GM04503 (cell line): ENCODE data around the gene RAD51C.
"Not testable (repeated sequence)": the region's sequence is repeated elsewhere in the genome, so short reads cannot be mapped to it uniquely, and the experiment has no call there.

ENCODE experiments used
- DNase-seq: peaks from one replicate; pipeline ENCODE4 v3.0.0-alpha.2; 2012; ENCODE audit warnings: low read depth

The RAD51C gene

DNA sequence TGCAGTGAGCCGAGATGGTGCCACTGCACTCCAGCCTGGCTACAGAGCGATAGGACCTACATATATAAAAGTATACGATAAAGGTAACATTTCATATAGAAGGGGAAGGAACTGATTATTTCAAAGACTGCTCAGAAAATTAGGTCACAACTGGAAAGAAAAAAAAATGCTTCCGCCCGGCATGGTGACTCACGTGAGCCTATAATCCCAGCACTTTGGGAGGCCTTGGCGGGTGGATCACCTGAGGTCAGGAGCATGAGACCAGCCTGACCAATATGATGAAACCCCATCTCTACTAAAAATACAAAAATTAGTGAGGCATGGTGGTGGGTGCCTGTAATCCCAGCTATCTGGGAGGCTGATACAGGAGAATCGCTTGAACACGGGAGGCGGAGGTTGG, 8.4 kb upstream of the RAD51C start:
- no peak for DNase-seq

DNA sequence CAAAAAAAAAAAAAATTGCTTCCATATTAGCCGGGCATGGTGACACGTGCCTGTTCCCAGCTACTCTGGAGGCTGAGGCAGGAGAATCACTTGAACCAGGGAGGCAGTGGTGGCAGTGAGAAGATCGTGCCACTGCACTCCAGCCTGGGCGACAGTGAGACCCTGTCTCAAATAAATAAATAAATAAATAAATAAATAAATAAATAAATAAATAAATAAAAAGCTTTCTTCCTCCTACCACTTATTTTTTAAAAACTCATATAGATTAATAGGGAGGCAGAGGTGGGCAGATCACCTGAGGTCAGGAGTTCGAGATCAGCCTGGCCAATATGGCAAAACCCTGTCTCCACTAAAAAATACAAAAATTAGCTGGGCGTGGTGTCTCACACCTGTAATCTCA, 7.9 kb upstream of the RAD51C start:
- not testable (repeated sequence) for DNase-seq

DNA sequence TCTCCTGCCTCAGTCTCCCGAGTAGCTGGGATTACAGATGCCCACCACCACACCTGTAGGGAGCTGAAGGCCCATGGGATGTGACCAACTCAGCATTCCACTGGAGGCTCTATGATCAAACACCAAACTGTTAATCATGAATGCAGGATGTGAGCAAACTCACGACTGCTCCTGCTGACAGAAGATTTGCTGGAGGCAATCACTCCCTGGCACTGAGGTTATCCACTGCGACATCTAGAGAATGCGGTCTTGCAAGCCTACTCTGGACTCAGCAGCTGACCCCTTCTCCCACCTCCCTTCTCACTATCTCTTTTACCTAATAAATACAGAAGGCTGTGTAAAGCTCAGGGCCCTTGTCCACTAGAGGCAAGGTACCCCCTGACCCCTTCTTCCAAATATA, 5.4 kb upstream of the RAD51C start:
- DNase-seq: no peak

DNA sequence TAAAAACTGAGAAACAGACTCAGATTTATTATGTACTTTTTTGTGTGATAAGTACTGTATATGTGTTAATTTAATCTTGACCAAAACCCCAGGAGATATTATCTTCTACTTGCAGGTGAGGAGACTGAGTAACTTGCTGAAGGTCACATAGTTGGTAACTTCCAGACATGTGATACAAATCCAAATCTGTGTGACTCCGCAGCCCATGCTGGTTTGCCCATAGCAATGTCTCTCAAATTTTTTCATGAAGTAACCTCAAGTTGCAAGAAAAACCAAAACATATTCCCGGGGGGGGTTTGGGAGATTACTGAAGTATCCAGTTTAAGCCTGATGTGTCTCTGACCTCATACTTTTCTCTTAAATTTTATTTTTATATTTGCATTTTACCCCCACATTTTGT, 3.9 kb upstream of the RAD51C start:
- no peak for DNase-seq

DNA sequence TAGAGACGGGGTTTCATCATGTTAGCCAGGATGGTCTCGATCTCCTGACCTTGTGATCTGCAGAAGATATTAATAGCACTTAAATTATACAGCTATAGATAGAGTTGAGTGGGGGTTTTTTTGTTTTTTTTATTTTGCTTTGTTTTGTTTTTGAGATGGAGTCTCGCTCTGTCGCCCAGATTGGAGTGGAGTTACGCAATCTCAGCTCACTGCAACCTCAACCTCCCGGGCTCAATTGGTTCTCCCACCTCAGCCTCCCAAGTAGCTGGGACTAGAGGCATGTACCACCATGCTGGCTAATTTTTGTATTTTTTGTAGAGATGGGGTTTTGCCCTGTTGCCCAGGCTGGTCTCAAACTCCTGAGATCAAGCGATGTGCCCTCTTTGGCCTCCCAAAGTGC, 2.4 kb upstream of the RAD51C start:
- DNase-seq: not testable (repeated sequence)

DNA sequence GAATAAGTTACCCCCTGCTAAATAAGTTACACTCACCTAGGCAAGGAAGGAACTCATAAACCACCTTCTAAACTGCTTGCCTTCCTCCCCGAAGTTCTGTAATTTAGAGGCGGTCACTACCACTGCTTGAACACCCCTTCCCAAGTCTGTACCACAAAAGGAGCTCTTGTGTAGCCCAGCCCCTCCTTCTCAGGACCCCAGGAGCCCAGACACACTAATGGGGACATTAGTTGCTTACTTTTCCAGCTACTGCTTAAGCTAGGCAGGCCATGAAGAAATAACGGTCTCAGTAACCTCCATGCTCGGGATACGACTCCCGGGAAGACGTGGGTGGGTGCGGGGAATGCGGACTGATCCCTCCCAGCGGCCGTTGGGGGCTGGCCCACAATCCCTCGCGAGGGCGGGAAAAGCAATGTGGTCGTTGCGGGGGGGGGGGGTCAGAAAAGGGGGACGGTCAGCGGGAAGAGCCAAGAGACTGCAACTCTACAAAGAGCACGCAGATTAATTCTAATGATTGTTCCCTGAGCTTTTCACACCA, 632 bp upstream of the RAD51C start, which contains the start of gene TEX14:
TEX14 (minus strand) TSS at position 345 of the 538 bp plus-strand sequence. CDS start 40,044 bp downstream, outside the sequence.
- no peak for DNase-seq

DNA sequence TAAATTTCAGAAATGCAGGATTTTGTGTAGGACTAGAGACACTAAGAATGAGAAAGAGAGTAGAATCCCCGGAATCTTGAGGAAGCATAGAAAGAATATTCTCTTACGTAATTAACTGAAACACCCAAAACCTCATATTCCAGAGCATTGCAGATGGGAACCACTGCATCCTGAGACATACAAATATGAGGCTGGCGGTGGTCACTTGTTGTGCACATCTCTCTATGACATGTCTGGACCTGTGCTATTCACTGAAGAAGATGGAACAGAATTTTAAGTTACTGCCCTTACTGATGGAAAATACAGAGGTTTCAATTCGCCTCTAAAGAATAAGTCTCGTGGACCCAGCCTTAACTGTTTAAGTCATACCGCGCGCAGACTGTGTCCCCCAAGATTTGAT, 806 bp downstream of the RAD51C start:
- DNase-seq: no peak

DNA sequence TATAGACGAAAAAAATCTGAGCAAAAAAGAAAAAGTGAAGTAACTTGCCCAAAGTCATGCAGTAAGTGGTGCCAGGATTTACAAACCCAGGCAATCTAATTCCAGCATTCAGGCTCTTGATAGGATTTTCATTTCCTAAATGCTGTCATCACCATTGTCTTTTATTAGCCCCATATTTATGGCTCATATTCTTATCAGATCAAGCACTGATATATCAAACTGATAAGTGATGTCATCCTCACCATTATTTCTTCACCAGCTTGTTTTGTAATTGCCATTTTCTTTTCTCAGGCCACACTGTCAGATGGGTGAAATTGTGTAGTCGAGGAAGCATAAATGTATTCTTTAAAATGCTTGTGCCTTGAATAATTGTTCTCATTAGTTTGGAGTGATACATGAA, 1.3 kb downstream of the RAD51C start:
- DNase-seq: no peak

DNA sequence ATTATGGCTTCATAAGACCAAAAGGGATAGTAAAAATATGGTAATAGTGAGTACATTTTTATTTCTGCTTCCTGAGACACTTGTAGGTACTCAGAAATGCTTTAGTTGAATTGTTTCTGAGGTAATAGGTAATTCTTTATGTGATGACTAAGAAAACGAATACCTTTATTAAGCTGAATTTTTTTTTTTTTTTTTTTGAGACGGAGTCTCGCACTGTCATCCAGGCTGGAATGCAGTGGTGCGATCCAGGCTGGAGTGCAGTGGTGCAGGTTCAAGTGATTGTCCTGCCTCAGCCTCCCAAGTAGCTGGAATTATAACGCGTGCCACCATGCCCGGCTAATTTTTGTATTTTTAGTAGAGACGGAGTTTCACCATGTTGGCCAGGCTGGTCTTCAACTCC, 1.9 kb downstream of the RAD51C start:
- DNase-seq: no peak

DNA sequence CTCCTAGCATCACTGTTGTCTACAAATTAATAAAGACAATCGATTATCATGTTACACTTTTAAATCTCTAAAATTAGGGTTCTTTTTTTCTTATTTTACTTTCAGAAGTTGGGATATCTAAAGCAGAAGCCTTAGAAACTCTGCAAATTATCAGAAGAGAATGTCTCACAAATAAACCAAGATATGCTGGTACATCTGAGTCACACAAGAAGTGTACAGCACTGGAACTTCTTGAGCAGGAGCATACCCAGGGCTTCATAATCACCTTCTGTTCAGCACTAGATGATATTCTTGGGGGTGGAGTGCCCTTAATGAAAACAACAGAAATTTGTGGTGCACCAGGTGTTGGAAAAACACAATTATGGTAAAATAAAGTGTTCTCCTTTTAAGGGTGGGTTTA, 2.4 kb downstream of the RAD51C start:
- DNase-seq: no peak

DNA sequence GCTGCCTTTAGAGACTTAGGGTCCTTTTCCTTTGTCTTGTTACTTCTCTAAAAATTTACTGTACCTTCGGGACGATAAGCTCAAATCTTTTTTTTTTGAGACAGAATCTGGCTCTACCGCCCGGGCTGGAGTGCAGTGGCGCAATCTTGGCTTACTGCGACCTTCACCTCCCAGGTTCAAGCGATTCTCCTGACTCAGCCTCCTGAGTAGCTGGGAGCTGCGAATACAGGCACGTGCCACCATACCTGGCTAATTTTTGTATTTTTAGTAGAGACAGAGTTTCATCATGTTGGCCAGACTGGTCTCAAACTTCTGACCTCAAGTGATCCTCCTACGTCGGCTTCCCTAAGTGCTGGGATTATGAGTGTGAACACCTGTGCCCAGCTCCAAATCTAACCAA, 7.4 kb downstream of the RAD51C start:
- DNase-seq: no peak

DNA sequence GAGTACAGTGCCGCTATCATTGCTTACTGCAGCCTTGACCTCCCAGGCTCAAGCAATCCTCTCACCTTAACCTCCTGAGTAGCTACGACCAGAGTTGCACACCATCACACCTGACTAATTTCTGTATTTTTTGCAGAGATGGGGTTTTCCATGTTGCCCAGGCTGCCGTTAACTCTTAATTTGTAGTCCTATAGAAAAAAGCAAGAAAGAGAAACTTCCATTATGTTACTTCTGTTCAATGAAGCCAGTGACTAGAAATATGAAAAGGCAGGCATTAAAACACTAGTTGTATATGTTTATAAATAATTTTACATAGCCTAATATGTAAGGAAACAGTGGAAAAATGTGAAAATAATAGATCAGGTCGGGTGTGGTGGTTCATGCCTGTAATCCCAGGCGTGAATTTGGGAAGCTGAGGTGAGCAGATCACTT, 9.7 kb downstream of the RAD51C start:
- DNase-seq: no peak

DNA sequence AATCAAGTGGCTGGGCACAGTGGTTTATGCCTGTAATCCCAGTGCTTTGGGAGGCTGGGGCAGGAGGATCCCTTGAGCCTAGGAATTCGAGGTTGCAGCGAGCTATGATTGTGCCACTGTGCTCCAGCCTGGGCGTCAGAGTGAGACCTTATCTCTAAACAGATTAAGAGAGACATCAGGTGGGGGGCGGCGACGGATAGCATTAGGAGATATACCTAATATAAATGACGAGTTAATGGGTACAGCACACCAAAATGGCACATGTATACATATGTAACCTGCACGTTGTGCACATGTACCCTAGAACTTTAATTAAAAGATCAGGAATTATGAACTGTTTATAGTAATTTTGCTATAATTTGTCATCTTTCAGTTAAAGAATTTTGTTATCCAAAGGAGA, 10.3 kb downstream of the RAD51C start:
- DNase-seq: no peak

DNA sequence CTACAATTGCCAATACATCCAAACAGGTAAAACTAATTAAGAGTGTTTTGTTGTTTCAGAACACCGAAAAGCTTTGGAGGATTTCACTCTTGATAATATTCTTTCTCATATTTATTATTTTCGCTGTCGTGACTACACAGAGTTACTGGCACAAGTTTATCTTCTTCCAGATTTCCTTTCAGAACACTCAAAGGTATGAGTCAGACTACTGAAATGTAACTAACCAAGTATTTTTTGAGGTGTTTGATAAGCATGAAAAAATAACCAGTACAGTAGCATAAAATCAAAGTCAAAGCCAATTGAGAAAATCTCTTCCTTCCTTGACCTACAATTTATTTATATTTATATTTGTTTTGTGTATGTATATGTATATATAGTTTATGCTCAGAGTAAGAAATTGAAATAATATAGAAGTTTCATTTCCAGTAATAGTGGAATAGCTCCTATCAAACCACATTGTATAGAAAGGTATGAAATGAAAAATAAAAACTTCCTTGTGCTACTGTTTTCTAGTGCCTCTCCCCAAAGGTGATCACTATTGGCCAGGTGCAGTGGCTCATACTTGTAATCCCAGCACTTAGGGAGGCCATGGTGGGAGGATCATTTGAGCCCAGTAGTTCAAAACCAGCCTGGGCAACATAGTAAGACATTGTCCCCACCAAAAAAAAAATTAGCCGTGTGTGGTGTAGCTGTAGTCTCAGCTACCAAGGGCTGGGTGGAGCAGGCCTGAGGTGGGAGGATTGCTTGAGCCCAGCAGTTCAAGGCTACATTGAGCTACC, 10.9 kb downstream of the RAD51C start:
- no peak for DNase-seq

DNA sequence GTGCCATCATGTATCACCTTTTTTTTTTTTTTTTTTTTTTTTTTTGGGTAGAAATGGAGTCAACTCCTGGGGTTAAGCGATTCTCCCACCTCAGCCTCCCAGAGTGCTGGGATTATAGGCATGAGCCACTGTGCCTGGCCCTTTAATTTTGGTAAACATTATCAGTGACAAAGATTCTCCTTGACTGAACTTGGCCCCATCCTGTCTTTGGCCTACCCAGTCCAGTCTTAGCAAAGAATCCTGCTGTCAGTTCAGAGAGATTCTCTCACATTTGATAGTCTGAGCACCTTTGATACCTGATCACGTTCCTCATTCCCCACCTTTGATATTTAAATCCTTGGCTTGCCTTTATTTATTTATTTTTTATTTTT, 11.5 kb downstream of the RAD51C start:
- DNase-seq: no peak

DNA sequence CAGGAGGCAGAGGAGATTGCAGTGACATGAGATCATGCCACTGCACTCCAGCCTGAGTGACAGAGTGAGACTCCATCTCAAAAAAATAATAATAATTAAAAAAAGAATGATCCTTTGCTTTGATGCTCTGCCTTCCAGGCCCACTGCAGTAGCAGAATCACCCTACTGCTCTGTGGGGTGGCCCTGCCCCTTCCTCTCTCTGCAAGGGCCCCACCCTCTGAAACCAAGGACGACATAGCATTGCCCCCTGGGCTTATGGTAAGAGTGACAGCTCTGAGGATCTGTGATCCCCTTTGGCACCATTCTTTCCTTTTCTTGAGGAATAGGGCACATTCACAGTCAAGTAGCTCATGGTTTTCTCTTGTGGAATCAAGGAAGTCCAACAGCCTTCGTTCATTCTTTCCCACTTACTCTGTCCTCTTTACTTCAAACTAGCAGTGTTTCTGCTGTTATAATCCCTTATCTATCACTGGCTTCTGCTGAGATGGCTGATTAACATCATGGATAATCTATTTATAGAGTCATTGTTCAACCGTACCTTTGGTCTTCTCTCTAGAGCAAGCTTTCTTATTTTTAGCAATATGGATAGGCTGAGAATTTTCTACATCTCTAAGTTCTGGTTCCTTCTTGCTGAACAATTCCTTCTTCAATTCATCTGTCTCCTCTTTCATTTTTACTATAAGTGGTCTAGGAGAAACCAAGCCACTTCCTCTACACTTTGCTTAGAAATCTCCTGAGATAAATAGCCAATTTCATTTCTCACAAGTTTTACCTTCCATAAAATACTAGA, 14.1 kb downstream of the RAD51C start:
- DNase-seq: no peak

DNA sequence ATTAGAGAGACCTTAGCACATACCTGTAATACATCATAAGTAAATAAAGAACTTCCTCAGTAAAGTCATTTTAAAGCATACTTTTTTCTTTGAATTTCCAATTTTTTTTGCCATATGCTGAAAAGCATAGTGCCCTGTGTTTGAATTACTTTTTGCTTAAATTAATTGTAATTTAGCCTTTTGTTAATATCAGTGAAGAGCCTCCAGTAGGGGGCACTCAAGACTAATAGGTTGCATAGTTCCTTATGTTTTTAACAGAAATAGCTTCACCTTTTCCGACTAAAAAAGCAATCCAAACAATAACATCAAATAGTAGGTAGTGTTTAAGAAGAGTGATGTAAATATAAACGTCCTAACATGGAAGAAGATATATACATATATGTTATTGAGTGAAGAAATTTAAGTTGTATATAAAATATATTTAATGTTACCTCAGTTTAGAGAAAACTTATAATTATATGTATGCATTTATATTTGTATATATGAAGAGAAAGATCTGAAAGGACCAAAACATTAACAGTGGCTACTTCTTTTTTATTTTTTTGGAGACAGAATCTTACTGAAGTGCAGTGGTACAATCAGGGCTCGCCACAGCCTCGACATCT, 18.6 kb downstream of the RAD51C start:
- no peak for DNase-seq

DNA sequence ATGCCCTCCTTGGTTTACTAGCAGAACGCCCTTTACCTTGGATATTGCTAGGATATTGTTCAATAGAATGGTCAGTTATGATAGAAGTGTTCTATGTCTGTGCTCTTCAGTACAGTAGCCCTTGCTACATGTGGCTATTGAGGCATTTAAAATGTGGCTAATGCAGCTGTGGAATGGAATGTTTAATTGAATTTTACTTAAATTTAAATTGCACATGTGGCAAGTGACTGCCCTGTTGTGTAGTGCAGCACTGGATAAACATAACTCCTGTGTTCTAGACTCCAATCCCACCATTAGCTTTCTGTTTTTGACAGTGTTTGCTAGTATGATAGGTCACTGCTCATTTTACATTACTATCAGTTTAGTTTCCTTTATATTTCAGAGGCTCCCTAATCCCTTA, 29.9 kb downstream of the RAD51C start:
- DNase-seq: no peak

DNA sequence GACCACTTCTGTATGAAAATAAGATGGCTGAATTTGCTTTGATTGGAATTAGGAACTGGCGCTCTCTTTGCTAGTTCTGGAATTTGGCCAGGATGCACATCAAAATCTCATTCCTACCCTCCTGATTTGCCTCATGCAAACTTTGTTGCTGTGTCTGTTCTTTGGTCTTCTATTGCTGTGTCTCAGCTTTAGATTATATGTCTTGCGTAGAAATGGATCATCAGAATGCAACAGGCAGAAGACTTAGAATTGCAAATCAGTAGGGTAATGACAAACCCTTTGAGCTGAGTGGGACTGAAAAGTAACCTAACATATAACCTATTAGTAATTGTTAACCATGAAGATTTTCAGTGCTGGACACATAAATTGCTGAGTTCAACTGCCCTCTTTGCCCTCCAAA, 30.3 kb downstream of the RAD51C start:
- DNase-seq: no peak

DNA sequence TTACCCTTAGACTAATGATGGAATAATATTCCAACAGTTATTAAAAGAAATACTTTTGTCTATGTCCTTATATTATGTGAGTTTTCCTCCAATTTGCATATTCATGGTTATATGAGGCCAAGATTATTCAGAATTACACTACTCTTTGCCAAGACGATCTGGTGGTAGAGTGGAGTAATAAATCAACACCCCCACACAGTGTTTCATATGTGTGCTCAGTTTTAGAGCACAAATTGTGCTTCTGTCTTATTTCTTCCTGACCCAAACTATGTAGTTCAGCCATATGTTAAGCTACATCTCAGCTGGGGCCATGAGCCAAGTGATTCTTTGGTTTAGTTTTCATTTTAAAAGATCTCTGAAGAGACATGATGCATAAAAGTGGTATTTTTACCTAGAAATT, 36.4 kb downstream of the RAD51C start:
- no peak for DNase-seq

DNA sequence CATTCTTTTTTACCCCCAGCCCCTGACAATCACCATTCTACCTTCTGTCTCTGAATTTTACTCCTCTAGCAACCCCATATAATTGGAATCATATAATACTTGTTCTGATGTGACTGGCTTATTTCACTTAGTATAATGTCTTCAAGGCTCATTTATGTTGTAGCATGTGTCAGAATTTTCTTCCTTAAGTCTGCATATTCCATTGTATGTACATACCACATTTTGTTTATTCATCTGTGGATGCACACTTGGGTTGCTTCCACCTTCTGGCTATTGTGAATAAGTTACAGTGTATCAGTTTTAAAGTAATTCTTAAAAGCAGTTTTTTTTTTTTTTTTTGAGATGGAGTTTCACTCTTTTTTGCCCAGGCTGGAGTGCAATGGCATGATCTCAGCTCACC, 38.5 kb downstream of the RAD51C start:
- DNase-seq: no peak

DNA sequence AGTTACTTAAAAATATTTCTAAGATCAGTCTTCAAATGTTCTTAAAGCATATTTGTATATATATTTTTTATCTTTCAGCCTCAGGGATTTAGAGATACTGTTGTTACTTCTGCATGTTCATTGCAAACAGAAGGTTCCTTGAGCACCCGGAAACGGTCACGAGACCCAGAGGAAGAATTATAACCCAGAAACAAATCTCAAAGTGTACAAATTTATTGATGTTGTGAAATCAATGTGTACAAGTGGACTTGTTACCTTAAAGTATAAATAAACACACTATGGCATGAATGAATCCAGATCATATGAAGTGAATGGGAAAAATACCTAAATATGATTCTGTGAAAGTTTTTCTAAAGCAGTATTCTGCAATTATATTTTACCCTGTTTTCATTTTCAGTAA, 41.6 kb downstream of the RAD51C start:
- DNase-seq: no peak

DNA sequence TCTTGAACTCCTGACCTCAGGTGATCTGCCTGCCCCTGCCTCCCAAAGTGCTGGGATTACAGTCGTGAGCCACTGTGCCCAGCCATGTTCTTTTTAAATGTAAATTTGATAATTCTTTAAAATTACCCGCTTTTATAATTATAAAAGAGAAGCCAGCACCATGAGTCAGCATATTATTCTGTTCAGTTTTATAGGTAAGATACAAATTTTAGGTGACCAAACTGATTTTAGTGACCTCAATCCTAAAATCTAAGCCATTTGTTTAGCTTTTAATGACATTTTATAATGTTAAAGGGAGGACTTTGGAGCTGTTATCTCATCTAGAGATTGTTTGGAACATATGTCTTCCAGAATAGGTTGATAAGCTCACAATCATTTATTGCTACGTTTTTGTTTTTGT, 42.4 kb downstream of the RAD51C start:
- DNase-seq: no peak
